H9 (cell line): ENCODE data around the gene ATP2B2. TPM values are rescaled to one million over a fixed set of nuclear protein-coding genes. Genes with fewer than 3 reads are reported as not detected.

Source experiments
- DNase-seq: peaks from one replicate; pipeline ENCODE4 v3.0.0-alpha.2; 2017
- H2AFZ ChIP-seq: one replicate; pipeline ENCODE4 v1.6.1; 2013; ENCODE audit warnings: mild to moderate bottlenecking, low read length, control low read depth, moderate library complexity
- H2AK5ac ChIP-seq: 2 replicates; pipeline ENCODE4 v1.6.1; 2013; ENCODE audit warnings: low read length, control low read depth, mixed read lengths; ENCODE audit not compliant: insufficient read length
- H2BK120ac ChIP-seq: one replicate; pipeline ENCODE4 v1.6.1; 2013; ENCODE audit warnings: low read depth, mild to moderate bottlenecking, low read length, control low read depth, inconsistent platforms; ENCODE audit not compliant: poor library complexity, severe bottlenecking
- H2BK12ac ChIP-seq: 2 replicates; pipeline ENCODE4 v1.6.1; 2013; ENCODE audit warnings: low read length, control low read depth, mixed read lengths, low read depth; ENCODE audit not compliant: insufficient read length
- H2BK15ac ChIP-seq: 2 replicates; pipeline ENCODE4 v1.6.1; 2013; ENCODE audit warnings: low read depth, low read length, control low read depth
- H2BK20ac ChIP-seq: one replicate; pipeline ENCODE4 v1.6.1; 2013; ENCODE audit warnings: low read depth, mild to moderate bottlenecking, low read length, control low read depth, inconsistent platforms; ENCODE audit not compliant: poor library complexity, severe bottlenecking
- H2BK5ac ChIP-seq: 2 replicates; pipeline ENCODE4 v1.6.1; 2013; ENCODE audit warnings: low read length, control low read depth, mixed read lengths; ENCODE audit not compliant: insufficient read length
- H3K14ac ChIP-seq: 2 replicates; pipeline ENCODE4 v1.6.1; 2013; ENCODE audit warnings: low read length, control low read depth; ENCODE audit not compliant: insufficient read depth
- H3K18ac ChIP-seq: 2 replicates; pipeline ENCODE4 v1.6.1; 2013; ENCODE audit warnings: low read depth, mild to moderate bottlenecking, mixed read lengths, low read length, control low read depth; ENCODE audit not compliant: insufficient read length
- H3K23ac ChIP-seq: 2 replicates; pipeline ENCODE4 v1.6.1; 2013; ENCODE audit warnings: low read length, control low read depth, mixed read lengths, low read depth; ENCODE audit not compliant: insufficient read length
- H3K23me2 ChIP-seq: 2 replicates; pipeline ENCODE4 v1.6.1; 2013; ENCODE audit warnings: low read depth, mild to moderate bottlenecking, mixed read lengths, low read length, control low read depth; ENCODE audit not compliant: insufficient read length, poor library complexity, severe bottlenecking
- H3K27ac ChIP-seq: 2 replicates; pipeline ENCODE4 v1.5.1; 2013; ENCODE audit warnings: low read length, control low read depth, mixed read lengths, low read depth; ENCODE audit not compliant: insufficient read length
- H3K27me3 ChIP-seq: 2 replicates; pipeline ENCODE4 v1.6.1; 2013; ENCODE audit warnings: low read length, control low read depth, inconsistent platforms; ENCODE audit not compliant: insufficient read depth
- H3K4ac ChIP-seq: 2 replicates; pipeline ENCODE4 v1.6.1; 2013; ENCODE audit warnings: low read depth, mild to moderate bottlenecking, control low read depth, inconsistent platforms, low read length, moderate library complexity
- H3K4me1 ChIP-seq: 2 replicates; pipeline ENCODE4 v1.6.1; 2013; ENCODE audit warnings: low read length, control low read depth, inconsistent platforms; ENCODE audit not compliant: insufficient read depth
- H3K4me2 ChIP-seq: 2 replicates; pipeline ENCODE4 v1.6.1; 2013; ENCODE audit warnings: low read length, control low read depth, mixed read lengths; ENCODE audit not compliant: insufficient read length, insufficient read depth
- H3K56ac ChIP-seq: 2 replicates; pipeline ENCODE4 v1.6.1; 2013; ENCODE audit warnings: low read depth, mild to moderate bottlenecking, mixed read lengths, low read length, control low read depth; ENCODE audit not compliant: insufficient read length
- H3K79me1 ChIP-seq: 2 replicates; pipeline ENCODE4 v1.6.1; 2013; ENCODE audit warnings: low read depth, mild to moderate bottlenecking, moderate library complexity, low read length, control low read depth, inconsistent platforms; ENCODE audit not compliant: insufficient read depth, poor library complexity, severe bottlenecking
- H3K79me2 ChIP-seq: 2 replicates; pipeline ENCODE4 v1.6.1; 2013; ENCODE audit warnings: low read length, control low read depth, inconsistent platforms; ENCODE audit not compliant: insufficient read depth
- H3K9ac ChIP-seq: 2 replicates; pipeline ENCODE4 v1.6.1; 2013; ENCODE audit warnings: low read length, control low read depth, mixed read lengths; ENCODE audit not compliant: insufficient read length; ENCODE audit errors: extremely low read depth
- H3K9me3 ChIP-seq: one replicate; pipeline ENCODE4 v1.6.1; 2013; ENCODE audit warnings: low read depth, low read length, inconsistent platforms; ENCODE audit not compliant: control insufficient read depth
- H3T11ph ChIP-seq: one replicate; pipeline ENCODE4 v1.6.1; 2013; ENCODE audit warnings: mild to moderate bottlenecking, low read length, control low read depth, inconsistent platforms
- H4K20me1 ChIP-seq: one replicate; pipeline ENCODE4 v1.6.1; 2013; ENCODE audit not compliant: control insufficient read depth, insufficient read length, insufficient read depth
- H4K5ac ChIP-seq: 2 replicates; pipeline ENCODE4 v1.6.1; 2013; ENCODE audit warnings: low read depth, mild to moderate bottlenecking, mixed read lengths, low read length, control low read depth; ENCODE audit not compliant: insufficient read length
- H4K8ac ChIP-seq: replicated peaks from 2 replicates; pipeline ENCODE4 v1.6.1; 2013; ENCODE audit warnings: low read length, control low read depth, mixed read lengths, low read depth; ENCODE audit not compliant: insufficient read length
- H4K91ac ChIP-seq: 2 replicates; pipeline ENCODE4 v1.6.1; 2013; ENCODE audit warnings: low read depth, mild to moderate bottlenecking, moderate library complexity, mixed read lengths, low read length, control low read depth; ENCODE audit not compliant: insufficient read length
- H3K27ac Mint-ChIP-seq, 3 experiments: 2 replicates in 2 of 3; 3 replicates in 1 of 3; pipeline ENCODE4 v1.8.0; 2020 to 2021; ENCODE audit warnings: mixed read lengths in 3 of 3, mild to moderate bottlenecking in 1 of 3, moderate library complexity in 1 of 3
- H3K27me3 Mint-ChIP-seq: 2 replicates; pipeline ENCODE4 v1.8.0; 2021; ENCODE audit warnings: low read depth, mild to moderate bottlenecking, moderate library complexity, mixed read lengths
- H3K36me3 Mint-ChIP-seq, 3 experiments: 2 replicates in 2 of 3; 3 replicates in 1 of 3; pipeline ENCODE4 v1.8.0; 2020 to 2021; ENCODE audit warnings: low read depth in 3 of 3, mixed read lengths in 3 of 3; ENCODE audit not compliant: insufficient read depth in 1 of 3
- H3K4me1 Mint-ChIP-seq, 2 experiments: 2 replicates each; pipeline ENCODE4 v1.8.0; 2020; ENCODE audit warnings: mixed read lengths in 2 of 2
- H3K4me3 Mint-ChIP-seq, 2 experiments: 2 replicates in 1 of 2; 3 replicates in 1 of 2; pipeline ENCODE4 v1.8.0; 2020 to 2021; ENCODE audit warnings: mild to moderate bottlenecking in 2 of 2, mixed read lengths in 2 of 2, moderate library complexity in 1 of 2
- H3K9me3 Mint-ChIP-seq, 2 experiments: 2 replicates in 1 of 2; 3 replicates in 1 of 2; pipeline ENCODE4 v1.8.0; 2020; ENCODE audit warnings: mild to moderate bottlenecking in 2 of 2, mixed read lengths in 2 of 2, moderate library complexity in 1 of 2
- CTCF ChIP-seq: fragments of 200-600 bp; sonication (generic); conservative IDR thresholded peaks from 3 replicates; pipeline ENCODE4 v1.8.0; 2021; ENCODE audit warnings: antibody characterized with exemption, mild to moderate bottlenecking
- WGBS: extraction: QIAGEN DNeasy Blood & Tissue Kit; methylation state at CpG from one replicate; pipeline ENCODE4 v1.1.7; 2013; ENCODE audit warnings: missing lambda C conversion rate, low lambda C conversion rate, mixed read lengths; ENCODE audit not compliant: insufficient read length; ENCODE audit errors: extremely low coverage; 5-methylcytosine and 5-hydroxymethylcytosine counted together
- total RNA-seq: library from RNA; stranded (reverse); gene quantifications from 2 replicates; pipeline ENCODE4 v1.2.1, GENCODE V29; 2021

Gene ATP2B2
- total RNA-seq, 1 experiment from 2014 or later = 0.33 TPM

- no peak overlapping the region for H2BK120ac ChIP-seq
- DNase-seq = no peak
- H2BK15ac ChIP-seq = no peak overlapping the region
- no peaks in the 10 kb centered on the region for H4K20me1 ChIP-seq
- H3K23ac ChIP-seq = no peak overlapping the region
- H2AK5ac ChIP-seq = no peak overlapping the region
- no peaks in the 10 kb centered on the region for H3K9me3 ChIP-seq
- H3K14ac ChIP-seq = no peak overlapping the region
- no peaks in the 10 kb centered on the region for H3K79me1 ChIP-seq
- no peak overlapping the region for H2BK12ac ChIP-seq
- H3K36me3 Mint-ChIP-seq = no peaks in the 10 kb centered on the region; a peak in 1 of 7 replicates
- no peak overlapping the region for H2BK5ac ChIP-seq
- peaks cover 2% of the 10 kb centered on the region; the same call in 1 of the 2 replicates for H3K4me1 ChIP-seq
- no peak overlapping the region for H3K4me2 ChIP-seq
- peak overlapping the region in 2 of 3 experiments; percentile 36 to 59; a peak in 3 of 7 replicates for H3K27ac Mint-ChIP-seq
- H3K4me1 Mint-ChIP-seq = peaks cover 14 to 23% of the 10 kb centered on the region in 2 experiments
- no peak for TF ChIP-seq CTCF
- no peaks in the 10 kb centered on the region for H3K23me2 ChIP-seq
- H2BK20ac ChIP-seq = no peak overlapping the region
- H3T11ph ChIP-seq = no peak overlapping the region
- no peak overlapping the region for H4K8ac ChIP-seq
- no peak overlapping the region for H4K91ac ChIP-seq
- H3K9ac ChIP-seq = no peak overlapping the region
- H3K79me2 ChIP-seq = no peaks in the 10 kb centered on the region
- H3K56ac ChIP-seq = no peak overlapping the region
- no CpG with 5 or more reads among the region's 16 CpGs for WGBS
- no peak overlapping the region for H3K27ac ChIP-seq
- H3K18ac ChIP-seq = no peak overlapping the region
- no peak overlapping the region for H3K4me3 Mint-ChIP-seq
- no peaks in the 10 kb centered on the region for H3K9me3 Mint-ChIP-seq
- no peaks in the 10 kb centered on the region for H3K27me3 ChIP-seq
- no peak overlapping the region for H3K4ac ChIP-seq
- H2AFZ ChIP-seq = no peak overlapping the region
- peaks cover 6% of the 10 kb centered on the region for H3K27me3 Mint-ChIP-seq
- no peak overlapping the region for H4K5ac ChIP-seq
Observed at GRCh38 chr3:10338164-10338470, 167.3 kb downstream of the ATP2B2 start.
